Tibial nerve (tissue), 4 donors: ENCODE data around the gene HSPB1.

Experiments
- EP300 ChIP-seq, 2 donors: sonication (generic); formaldehyde crosslinking; IDR thresholded peaks; one replicate each; pipeline ENCODE4 v1.6.1; 2017; ENCODE audit warnings: antibody characterized with exemption in 2 of 2, mild to moderate bottlenecking in 1 of 2
- TF ChIP-seq, protein P1 (sequence below), 5 experiments: fragments of 200-600 bp in 3 of 5; fragments of 450-650 bp in 2 of 5; sonication (generic) in 3 of 5; IDR thresholded peaks; one replicate each; pipeline ENCODE4 v1.5.1; 2016 to 2019; ENCODE audit warnings: antibody characterized with exemption in 5 of 5, mild to moderate bottlenecking in 3 of 5, moderate library complexity in 2 of 5

- TF ChIP-seq, protein P1, sequence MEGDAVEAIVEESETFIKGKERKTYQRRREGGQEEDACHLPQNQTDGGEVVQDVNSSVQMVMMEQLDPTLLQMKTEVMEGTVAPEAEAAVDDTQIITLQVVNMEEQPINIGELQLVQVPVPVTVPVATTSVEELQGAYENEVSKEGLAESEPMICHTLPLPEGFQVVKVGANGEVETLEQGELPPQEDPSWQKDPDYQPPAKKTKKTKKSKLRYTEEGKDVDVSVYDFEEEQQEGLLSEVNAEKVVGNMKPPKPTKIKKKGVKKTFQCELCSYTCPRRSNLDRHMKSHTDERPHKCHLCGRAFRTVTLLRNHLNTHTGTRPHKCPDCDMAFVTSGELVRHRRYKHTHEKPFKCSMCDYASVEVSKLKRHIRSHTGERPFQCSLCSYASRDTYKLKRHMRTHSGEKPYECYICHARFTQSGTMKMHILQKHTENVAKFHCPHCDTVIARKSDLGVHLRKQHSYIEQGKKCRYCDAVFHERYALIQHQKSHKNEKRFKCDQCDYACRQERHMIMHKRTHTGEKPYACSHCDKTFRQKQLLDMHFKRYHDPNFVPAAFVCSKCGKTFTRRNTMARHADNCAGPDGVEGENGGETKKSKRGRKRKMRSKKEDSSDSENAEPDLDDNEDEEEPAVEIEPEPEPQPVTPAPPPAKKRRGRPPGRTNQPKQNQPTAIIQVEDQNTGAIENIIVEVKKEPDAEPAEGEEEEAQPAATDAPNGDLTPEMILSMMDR (IDR thresholded peaks at IDR 0.05): no peak
- TF ChIP-seq EP300 (IDR thresholded peaks at IDR 0.05): no peak
Measured at GRCh38 chr7:76333511-76334101, 31.1 kb downstream of the HSPB1 start.
